PC-9 (cell line): Measurements from ENCODE around the gene GALM. TPM values are rescaled to one million over a fixed set of nuclear protein-coding genes. Genes with fewer than 3 reads are reported as not detected.

Source experiments
- BruUV-seq: library from RNA; stranded (reverse); fragments of 400-500 nt; replicated peaks from 2 replicates; lab custom pipeline; 2021; lab: Mats Ljungman, UMichigan
- CTCF ChIA-PET: fragments of 300-600 bp; sonication (Branson Sonifier 250); formaldehyde crosslinking; loops from one replicate; lab custom pipeline; 2022; ENCODE audit warnings: antibody characterized with exemption; lab: Charles Lee
- POLR2A ChIA-PET: fragments of 300-600 bp; sonication (Branson Sonifier 250); formaldehyde crosslinking; loops from one replicate; lab custom pipeline; 2022; ENCODE audit warnings: antibody characterized with exemption; ENCODE audit not compliant: unreplicated experiment; lab: Charles Lee
- DNase-seq, 2 experiments: peaks; one replicate each; pipeline versions ENCODE4 v3.0.0 to v3.0.0-alpha.2; 2015 to 2022; ENCODE audit warnings: mixed read lengths in 1 of 2
- H2AFZ ChIP-seq: fragments of 200-600 bp; sonication (generic); 2 replicates; pipeline ENCODE4 v1.8.1; 2017; ENCODE audit warnings: antibody characterized with exemption
- H3F3A ChIP-seq: fragments of 200-600 bp; sonication (generic); 2 replicates; pipeline ENCODE4 v1.8.1; 2017; ENCODE audit warnings: antibody characterized with exemption, mild to moderate bottlenecking, low read depth; ENCODE audit not compliant: insufficient read depth
- H3K27ac ChIP-seq: fragments of 200-600 bp; sonication (generic); 2 replicates; pipeline ENCODE4 v1.6.1; 2016; ENCODE audit warnings: mixed run types
- H3K27me3 ChIP-seq: fragments of 200-600 bp; sonication (generic); 2 replicates; pipeline ENCODE4 v1.6.1; 2016; ENCODE audit warnings: low read depth, mixed run types; ENCODE audit not compliant: insufficient read depth
- H3K36me3 ChIP-seq: fragments of 200-600 bp; sonication (generic); 2 replicates; pipeline ENCODE4 v1.6.1; 2016; ENCODE audit warnings: low read depth, mixed run types
- H3K4me1 ChIP-seq: fragments of 200-600 bp; sonication (generic); replicated peaks from 2 replicates; pipeline ENCODE4 v1.6.1; 2016; ENCODE audit warnings: mixed run types; ENCODE audit not compliant: insufficient read depth
- H3K4me2 ChIP-seq: fragments of 200-600 bp; sonication (generic); 2 replicates; pipeline ENCODE4 v1.6.1; 2017; ENCODE audit warnings: mixed run types
- H3K4me3 ChIP-seq: fragments of 200-600 bp; sonication (generic); 2 replicates; pipeline ENCODE4 v1.6.1; 2016; ENCODE audit warnings: mixed run types
- H3K79me2 ChIP-seq: fragments of 200-600 bp; sonication (generic); 2 replicates; pipeline ENCODE4 v1.6.1; 2017; ENCODE audit warnings: low read depth, mixed run types
- H3K9me2 ChIP-seq: fragments of 200-600 bp; sonication (generic); 2 replicates; pipeline ENCODE4 v1.8.1; 2017; ENCODE audit warnings: mild to moderate bottlenecking; ENCODE audit not compliant: insufficient read depth
- H3K9me3 ChIP-seq: fragments of 200-600 bp; sonication (generic); 2 replicates; pipeline ENCODE4 v1.8.1; 2016; ENCODE audit warnings: low read depth; ENCODE audit not compliant: insufficient read depth
- H4K20me1 ChIP-seq: fragments of 200-600 bp; sonication (generic); 2 replicates; pipeline ENCODE4 v1.8.1; 2017; ENCODE audit not compliant: insufficient read depth
- CTCF ChIP-seq: fragments of 200-600 bp; sonication (generic); conservative IDR thresholded peaks from 2 replicates; pipeline ENCODE4 v1.6.1; 2017; ENCODE audit warnings: mixed run types, antibody characterized with exemption, mild to moderate bottlenecking, moderate library complexity
- EZH2 ChIP-seq: fragments of 200-600 bp; sonication (generic); IDR thresholded peaks from 2 replicates; pipeline ENCODE4 v1.8.0; 2017; ENCODE audit warnings: antibody characterized with exemption, low read depth
- intact Hi-C: fragments of 100-400 bp; cut with micrococcal nuclease; formaldehyde crosslinking; loops from one replicate; pipeline ENCODE4 v1.10.0; 2022; ENCODE audit not compliant: unreplicated experiment
- total RNA-seq: library from RNA; stranded (reverse); gene quantifications from 2 replicates; pipeline ENCODE4 v1.2.3, GENCODE V29; 2021

GALM gene
- total RNA-seq, 1 experiment from 2014 or later: 27.7 TPM

DNA sequence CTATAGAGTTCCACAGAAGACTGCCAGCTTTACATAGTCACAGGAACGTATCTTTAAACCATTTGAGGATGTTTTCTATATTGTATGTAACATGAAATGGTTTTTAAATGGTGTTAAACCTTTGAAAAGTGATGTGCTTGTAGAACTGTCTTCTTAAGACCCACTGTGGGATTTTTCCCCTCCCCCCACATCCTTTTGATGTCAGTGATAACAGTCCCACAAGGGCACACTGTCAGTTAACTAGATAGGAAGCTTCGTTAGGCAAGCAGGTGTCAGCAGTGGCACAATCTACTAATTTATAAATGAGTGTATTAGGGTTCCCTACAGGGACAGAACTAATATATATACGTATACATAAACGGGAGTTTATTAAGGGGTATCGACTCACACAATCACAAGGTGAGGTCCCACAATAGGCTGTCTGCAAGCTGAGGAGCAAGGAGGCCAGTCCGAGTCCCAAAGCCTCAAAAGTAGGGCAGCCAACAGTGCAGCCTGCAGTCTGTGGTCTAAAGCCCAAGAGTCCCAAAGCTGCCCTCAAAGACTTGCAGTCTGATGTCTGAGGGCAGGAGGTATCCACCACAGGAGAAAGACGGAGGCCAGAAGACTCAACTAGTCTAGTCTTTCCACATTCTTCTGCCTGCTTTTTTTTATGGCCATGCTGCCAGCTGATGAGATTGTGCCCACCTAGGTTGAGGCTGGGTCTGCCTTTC, 39.4 kb upstream of the GALM start:
- no peak overlapping the region for H2AFZ ChIP-seq
- H3K27me3 ChIP-seq: no peaks in the 10 kb centered on the region
- TF ChIP-seq EZH2 (no peak), CTCF (no peak)
- H3K9me3 ChIP-seq: no peaks in the 10 kb centered on the region
- no TSS peak for BruUV-seq
- H3K4me2 ChIP-seq: no peak overlapping the region
- no peaks in the 10 kb centered on the region for H4K20me1 ChIP-seq
- ChIA-PET CTCF (no interaction called here), POLR2A (no interaction called here)
- H3K27ac ChIP-seq: no peak overlapping the region
- H3K36me3 ChIP-seq: no peaks in the 10 kb centered on the region
- no peak overlapping the region for H3K4me3 ChIP-seq
- no peak for DNase-seq
- H3K4me1 ChIP-seq: no peaks in the 10 kb centered on the region
- no peaks in the 10 kb centered on the region for H3K9me2 ChIP-seq
- intact Hi-C loops: no loop called here
- no peaks in the 10 kb centered on the region for H3F3A ChIP-seq
- no peaks in the 10 kb centered on the region for H3K79me2 ChIP-seq

DNA sequence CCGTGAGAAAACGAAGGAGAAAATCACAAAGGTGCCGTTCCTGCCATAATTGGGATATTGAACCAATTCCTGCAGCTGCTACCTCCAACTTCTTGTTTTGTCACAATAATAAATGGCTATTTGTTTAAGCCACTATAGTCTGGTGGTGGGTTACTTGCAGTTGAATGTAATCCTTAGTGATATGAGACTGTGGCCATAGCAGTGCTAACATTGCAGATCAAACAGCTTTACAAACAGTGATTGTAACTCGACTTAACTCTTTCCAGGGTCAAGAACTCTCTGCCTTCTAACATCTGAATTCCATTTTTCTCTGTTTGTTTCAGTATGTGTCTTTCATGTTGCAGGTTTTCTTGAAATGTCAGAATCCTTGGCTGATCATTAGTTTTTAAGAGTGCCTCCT, 38.5 kb upstream of the GALM start:
- Histone ChIP-seq H2AFZ (no peak overlapping the region), H3K27ac (no peak overlapping the region), H3K9me3 (no peaks in the 10 kb centered on the region), H3K27me3 (no peaks in the 10 kb centered on the region), H4K20me1 (no peaks in the 10 kb centered on the region), H3K9me2 (no peaks in the 10 kb centered on the region; the same call in 1 of the 2 replicates), H3K4me3 (no peak overlapping the region), H3F3A (no peaks in the 10 kb centered on the region), H3K4me2 (no peak overlapping the region), H3K79me2 (no peaks in the 10 kb centered on the region), H3K36me3 (no peaks in the 10 kb centered on the region), H3K4me1 (no peaks in the 10 kb centered on the region)
- no peak for DNase-seq
- CTCF ChIA-PET: interaction anchor here (0.6 kb wide), 1 partner anchor 156 kb away, joined by 16 read pairs; no protein-coding TSS in a partner anchor
- POLR2A ChIA-PET: no interaction called here
- intact Hi-C loops: no loop called here
- BruUV-seq: no TSS peak
- no peak for TF ChIP-seq EZH2
- TF ChIP-seq CTCF: no peak

DNA sequence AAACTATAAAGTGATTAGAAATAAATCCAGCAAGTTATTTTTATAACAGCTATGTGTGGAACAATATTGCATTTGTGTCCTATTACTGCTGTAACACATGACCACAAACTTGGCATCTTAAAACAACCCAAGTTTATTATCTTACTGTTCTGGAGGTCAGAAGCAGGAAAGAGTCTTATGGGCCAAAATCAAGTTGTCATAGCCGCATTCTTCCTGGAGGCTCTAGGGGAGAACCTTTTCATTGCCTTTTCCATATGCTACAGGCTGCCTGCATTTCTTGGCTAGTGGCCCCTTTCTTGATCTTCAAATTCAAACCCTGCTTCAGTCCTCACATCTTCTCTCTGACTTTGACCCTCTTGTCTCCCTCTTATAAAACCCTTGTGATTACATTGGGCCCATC, 36.2 kb upstream of the GALM start:
- no peak overlapping the region for H2AFZ ChIP-seq
- intact Hi-C loops: no loop called here
- no peaks in the 10 kb centered on the region for H3F3A ChIP-seq
- no peaks in the 10 kb centered on the region for H3K9me3 ChIP-seq
- DNase-seq: no peak
- no peak overlapping the region for H3K27ac ChIP-seq
- POLR2A ChIA-PET: no interaction called here
- no peak overlapping the region for H3K4me3 ChIP-seq
- H3K36me3 ChIP-seq: no peaks in the 10 kb centered on the region
- H3K4me2 ChIP-seq: no peak overlapping the region
- H3K4me1 ChIP-seq: peaks cover 4% of the 10 kb centered on the region
- CTCF ChIA-PET: no interaction called here
- no peaks in the 10 kb centered on the region for H4K20me1 ChIP-seq
- H3K79me2 ChIP-seq: no peaks in the 10 kb centered on the region
- no TSS peak for BruUV-seq
- TF ChIP-seq CTCF: no peak
- no peak for TF ChIP-seq EZH2
- no peaks in the 10 kb centered on the region; the same call in 1 of the 2 replicates for H3K9me2 ChIP-seq
- H3K27me3 ChIP-seq: no peaks in the 10 kb centered on the region
